GM12874 (cell line): ENCODE data around the gene SPEG.

Experiments used
- TF ChIP-seq, protein P1 (sequence below): IDR thresholded peaks from 2 replicates; pipeline ENCODE4 v1.5.1; 2011; ENCODE audit warnings: low read depth, mild to moderate bottlenecking, control low read depth, low read length, moderate library complexity; ENCODE audit not compliant: insufficient read depth

SPEG gene

DNA sequence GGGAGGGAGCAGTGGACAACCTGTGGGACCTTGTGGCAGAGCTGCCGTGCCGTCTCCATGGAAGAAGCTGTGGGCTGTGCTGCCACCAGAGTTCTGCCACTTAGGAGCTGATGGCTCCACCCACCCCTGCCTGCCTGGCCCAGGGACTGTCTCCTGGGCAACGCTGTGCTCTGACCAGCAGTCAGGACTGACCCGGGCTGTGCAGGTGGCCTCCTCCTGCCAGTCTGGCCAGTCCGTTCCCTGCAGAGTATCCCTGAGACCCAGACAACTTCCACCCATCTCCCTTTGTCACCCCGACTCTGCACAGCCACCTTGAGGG, 92.4 kb downstream of the SPEG start:
- TF ChIP-seq, protein P1, sequence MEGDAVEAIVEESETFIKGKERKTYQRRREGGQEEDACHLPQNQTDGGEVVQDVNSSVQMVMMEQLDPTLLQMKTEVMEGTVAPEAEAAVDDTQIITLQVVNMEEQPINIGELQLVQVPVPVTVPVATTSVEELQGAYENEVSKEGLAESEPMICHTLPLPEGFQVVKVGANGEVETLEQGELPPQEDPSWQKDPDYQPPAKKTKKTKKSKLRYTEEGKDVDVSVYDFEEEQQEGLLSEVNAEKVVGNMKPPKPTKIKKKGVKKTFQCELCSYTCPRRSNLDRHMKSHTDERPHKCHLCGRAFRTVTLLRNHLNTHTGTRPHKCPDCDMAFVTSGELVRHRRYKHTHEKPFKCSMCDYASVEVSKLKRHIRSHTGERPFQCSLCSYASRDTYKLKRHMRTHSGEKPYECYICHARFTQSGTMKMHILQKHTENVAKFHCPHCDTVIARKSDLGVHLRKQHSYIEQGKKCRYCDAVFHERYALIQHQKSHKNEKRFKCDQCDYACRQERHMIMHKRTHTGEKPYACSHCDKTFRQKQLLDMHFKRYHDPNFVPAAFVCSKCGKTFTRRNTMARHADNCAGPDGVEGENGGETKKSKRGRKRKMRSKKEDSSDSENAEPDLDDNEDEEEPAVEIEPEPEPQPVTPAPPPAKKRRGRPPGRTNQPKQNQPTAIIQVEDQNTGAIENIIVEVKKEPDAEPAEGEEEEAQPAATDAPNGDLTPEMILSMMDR: no peak

DNA sequence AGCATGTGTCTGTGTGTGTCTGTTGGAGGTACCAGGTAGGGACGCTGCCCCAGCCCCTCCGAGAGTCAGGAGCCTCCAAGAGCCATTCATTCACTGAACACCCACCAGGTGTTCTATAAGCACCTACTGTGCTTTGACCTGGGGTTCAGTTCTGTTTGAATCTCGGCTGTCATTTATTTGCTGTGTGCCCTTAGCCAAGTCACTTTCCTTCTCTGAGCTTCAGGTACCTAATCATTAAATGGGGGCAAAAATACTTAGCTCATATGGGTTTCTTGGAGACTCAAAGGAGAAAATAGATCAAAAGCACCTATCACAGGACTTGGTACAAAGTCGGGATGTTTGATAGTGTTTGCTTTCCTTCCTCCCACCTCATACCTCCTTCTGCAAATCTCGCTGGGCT, 92.8 kb downstream of the SPEG start:
- TF ChIP-seq, protein P1: no peak

DNA sequence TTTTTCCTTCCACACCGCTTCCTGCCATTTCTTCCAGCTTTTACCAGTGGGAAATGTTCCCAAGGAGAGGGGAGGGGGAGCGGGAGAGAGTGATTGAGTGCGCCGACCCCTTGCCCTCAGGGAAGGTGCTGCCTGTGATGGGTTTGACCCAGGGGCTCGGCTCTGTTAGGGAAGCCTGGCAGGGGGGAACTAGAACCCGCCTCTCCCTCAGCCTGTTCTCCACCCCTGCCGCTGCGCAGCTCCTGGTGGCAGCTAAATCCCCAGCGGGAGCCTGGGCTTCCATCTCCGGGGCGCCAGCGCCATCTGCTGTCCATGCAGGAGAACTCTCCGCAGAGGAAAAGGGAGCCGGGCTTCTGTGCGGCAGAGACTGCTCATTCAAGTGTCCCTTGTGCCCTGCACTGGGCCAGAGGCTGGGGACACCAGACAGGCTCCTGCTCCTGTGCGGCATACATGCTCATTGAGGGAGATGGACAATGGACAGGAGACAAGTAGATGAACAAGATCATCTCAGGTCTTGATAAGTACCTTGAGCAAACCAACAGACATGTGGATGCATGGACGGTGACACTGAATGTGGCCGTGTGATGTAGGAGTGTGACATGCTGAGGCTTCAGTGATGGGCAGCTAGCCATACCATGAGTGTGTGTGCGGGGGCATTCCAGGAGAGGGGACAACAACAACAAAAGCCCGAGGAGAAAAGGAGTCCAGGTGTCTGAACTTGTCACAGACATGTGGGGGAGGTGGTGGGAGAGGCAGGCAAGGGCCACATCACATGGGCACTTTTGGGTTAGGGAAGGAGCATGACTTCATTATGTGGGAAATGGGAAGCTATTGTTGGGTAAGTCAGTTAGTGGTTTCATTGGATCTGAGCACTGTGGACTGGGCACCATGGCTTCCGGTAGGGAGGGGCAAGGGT, 95.7 kb downstream of the SPEG start:
- TF ChIP-seq, protein P1: peak; percentile 92

DNA sequence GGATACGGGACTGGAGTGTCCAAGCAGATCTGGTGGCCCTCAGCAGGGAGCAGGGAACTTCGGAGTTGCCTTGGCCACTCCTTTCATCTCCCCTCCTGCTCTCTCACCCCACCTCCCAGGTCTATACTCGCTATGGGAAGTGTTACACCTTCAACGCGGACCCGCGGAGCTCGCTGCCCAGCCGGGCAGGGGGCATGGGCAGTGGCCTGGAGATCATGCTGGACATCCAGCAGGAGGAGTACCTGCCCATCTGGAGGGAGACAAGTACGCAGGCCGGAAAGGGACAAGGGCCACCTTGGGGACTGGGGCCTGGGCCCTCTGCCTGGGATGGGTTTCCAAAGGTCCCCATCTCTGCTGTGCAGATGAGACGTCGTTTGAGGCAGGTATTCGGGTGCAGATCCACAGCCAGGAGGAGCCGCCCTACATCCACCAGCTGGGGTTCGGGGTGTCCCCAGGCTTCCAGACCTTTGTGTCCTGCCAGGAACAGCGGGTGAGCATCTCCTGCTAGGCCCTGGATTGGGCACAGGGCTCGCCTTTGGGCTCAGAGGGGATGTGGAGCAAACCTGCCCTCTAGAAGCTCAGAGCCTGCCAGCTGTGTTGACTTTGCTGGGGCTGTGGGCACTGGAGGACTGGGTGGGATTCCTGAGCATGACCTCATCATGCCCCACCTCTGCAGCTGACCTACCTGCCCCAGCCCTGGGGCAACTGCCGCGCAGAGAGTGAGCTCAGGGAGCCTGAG, 97.2 kb downstream of the SPEG start:
- TF ChIP-seq, protein P1: no peak

DNA sequence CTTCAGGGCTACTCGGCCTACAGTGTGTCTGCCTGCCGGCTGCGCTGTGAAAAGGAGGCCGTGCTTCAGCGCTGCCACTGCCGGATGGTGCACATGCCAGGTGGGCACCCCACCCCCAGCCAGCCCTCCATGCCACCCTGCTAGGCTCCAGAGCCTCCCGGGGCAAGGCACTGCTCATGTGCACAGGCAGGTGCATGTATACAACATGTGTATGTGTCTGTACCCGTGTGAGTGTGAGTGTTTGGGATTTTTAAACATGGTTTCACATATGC, 97.7 kb downstream of the SPEG start:
- TF ChIP-seq, protein P1: no peak

DNA sequence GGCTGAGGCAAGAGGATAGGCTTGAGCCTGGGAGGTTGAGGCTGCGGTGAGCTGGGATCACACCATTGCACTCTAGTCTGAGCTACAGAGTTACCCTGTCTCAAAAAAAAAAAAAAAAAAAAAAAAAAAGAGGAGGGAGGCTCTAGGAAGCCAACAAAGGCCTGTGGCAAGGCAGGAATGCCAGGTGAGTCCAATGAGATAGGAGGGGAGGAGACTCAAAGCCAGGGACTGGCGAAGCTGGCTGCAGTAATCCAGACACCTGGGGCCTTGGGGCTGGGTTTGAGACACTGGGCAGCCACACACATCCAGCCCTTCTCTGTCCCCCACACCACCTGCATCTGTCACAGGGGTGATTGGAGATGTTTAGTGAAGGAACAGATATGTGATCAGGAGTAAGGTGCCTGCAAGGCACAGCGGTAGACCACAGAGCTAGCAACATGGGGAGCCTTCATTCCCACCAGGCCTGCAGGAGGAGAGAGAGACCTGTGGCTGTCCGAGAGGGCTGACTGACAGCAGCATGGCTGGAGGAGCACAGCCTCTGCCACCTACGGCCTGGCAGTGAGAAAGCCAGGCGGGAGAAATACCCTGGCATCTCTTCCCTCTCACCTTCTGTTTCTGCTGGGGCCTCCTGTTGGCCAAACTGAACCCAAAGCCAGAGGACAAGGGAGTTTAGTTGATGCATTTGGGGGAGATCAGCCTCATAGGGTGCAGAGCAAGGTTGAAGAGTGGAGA, 99.5 kb downstream of the SPEG start:
- TF ChIP-seq, protein P1: no peak

DNA sequence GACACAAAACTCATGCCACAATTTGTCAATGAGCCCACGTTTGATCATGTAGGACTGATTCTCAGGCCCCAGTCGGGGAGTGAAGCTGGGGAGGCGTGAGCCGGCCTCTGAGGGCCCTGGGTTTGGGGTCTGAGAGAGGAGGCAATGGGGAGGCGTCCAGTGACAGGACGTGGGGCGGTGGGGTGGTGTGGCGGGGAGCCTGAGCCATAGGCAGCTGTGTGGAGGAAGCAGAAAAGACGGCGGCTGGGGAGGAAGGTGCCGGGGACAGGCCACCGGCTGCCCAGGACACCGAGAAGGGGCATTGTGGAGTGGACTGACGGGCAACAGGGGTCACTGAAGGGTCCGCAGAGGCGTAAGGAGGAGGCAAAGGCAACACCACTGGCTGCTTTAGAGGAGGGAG, 101.8 kb downstream of the SPEG start:
- TF ChIP-seq, protein P1: no peak
